PC-9 (cell line): ENCODE measurements around the gene ADGRD1. TPM values are rescaled to one million over a fixed set of nuclear protein-coding genes. Genes with fewer than 3 reads are reported as not detected.

Experiments
- BruUV-seq: library from RNA; stranded (reverse); fragments of 400-500 nt; replicated peaks from 2 replicates; lab custom pipeline; 2021; lab: Mats Ljungman, UMichigan
- CTCF ChIA-PET: fragments of 300-600 bp; sonication (Branson Sonifier 250); formaldehyde crosslinking; loops from one replicate; lab custom pipeline; 2022; ENCODE audit warnings: antibody characterized with exemption; lab: Charles Lee
- POLR2A ChIA-PET: fragments of 300-600 bp; sonication (Branson Sonifier 250); formaldehyde crosslinking; loops from one replicate; lab custom pipeline; 2022; ENCODE audit warnings: antibody characterized with exemption; ENCODE audit not compliant: unreplicated experiment; lab: Charles Lee
- DNase-seq, 2 experiments: peaks; one replicate each; pipeline versions ENCODE4 v3.0.0 to v3.0.0-alpha.2; 2015 to 2022; ENCODE audit warnings: mixed read lengths in 1 of 2
- H2AFZ ChIP-seq: fragments of 200-600 bp; sonication (generic); 2 replicates; pipeline ENCODE4 v1.8.1; 2017; ENCODE audit warnings: antibody characterized with exemption
- H3F3A ChIP-seq: fragments of 200-600 bp; sonication (generic); 2 replicates; pipeline ENCODE4 v1.8.1; 2017; ENCODE audit warnings: antibody characterized with exemption, mild to moderate bottlenecking, low read depth; ENCODE audit not compliant: insufficient read depth
- H3K27ac ChIP-seq: fragments of 200-600 bp; sonication (generic); 2 replicates; pipeline ENCODE4 v1.6.1; 2016; ENCODE audit warnings: mixed run types
- H3K27me3 ChIP-seq: fragments of 200-600 bp; sonication (generic); 2 replicates; pipeline ENCODE4 v1.6.1; 2016; ENCODE audit warnings: low read depth, mixed run types; ENCODE audit not compliant: insufficient read depth
- H3K36me3 ChIP-seq: fragments of 200-600 bp; sonication (generic); 2 replicates; pipeline ENCODE4 v1.6.1; 2016; ENCODE audit warnings: low read depth, mixed run types
- H3K4me1 ChIP-seq: fragments of 200-600 bp; sonication (generic); replicated peaks from 2 replicates; pipeline ENCODE4 v1.6.1; 2016; ENCODE audit warnings: mixed run types; ENCODE audit not compliant: insufficient read depth
- H3K4me2 ChIP-seq: fragments of 200-600 bp; sonication (generic); 2 replicates; pipeline ENCODE4 v1.6.1; 2017; ENCODE audit warnings: mixed run types
- H3K4me3 ChIP-seq: fragments of 200-600 bp; sonication (generic); 2 replicates; pipeline ENCODE4 v1.6.1; 2016; ENCODE audit warnings: mixed run types
- H3K79me2 ChIP-seq: fragments of 200-600 bp; sonication (generic); 2 replicates; pipeline ENCODE4 v1.6.1; 2017; ENCODE audit warnings: low read depth, mixed run types
- H3K9me2 ChIP-seq: fragments of 200-600 bp; sonication (generic); 2 replicates; pipeline ENCODE4 v1.8.1; 2017; ENCODE audit warnings: mild to moderate bottlenecking; ENCODE audit not compliant: insufficient read depth
- H3K9me3 ChIP-seq: fragments of 200-600 bp; sonication (generic); 2 replicates; pipeline ENCODE4 v1.8.1; 2016; ENCODE audit warnings: low read depth; ENCODE audit not compliant: insufficient read depth
- H4K20me1 ChIP-seq: fragments of 200-600 bp; sonication (generic); 2 replicates; pipeline ENCODE4 v1.8.1; 2017; ENCODE audit not compliant: insufficient read depth
- EZH2 ChIP-seq: fragments of 200-600 bp; sonication (generic); IDR thresholded peaks from 2 replicates; pipeline ENCODE4 v1.8.0; 2017; ENCODE audit warnings: antibody characterized with exemption, low read depth
- intact Hi-C: fragments of 100-400 bp; cut with micrococcal nuclease; formaldehyde crosslinking; loops from one replicate; pipeline ENCODE4 v1.10.0; 2022; ENCODE audit not compliant: unreplicated experiment
- total RNA-seq: library from RNA; stranded (reverse); gene quantifications from 2 replicates; pipeline ENCODE4 v1.2.3, GENCODE V29; 2021
- TF ChIP-seq, protein P1 (sequence below): fragments of 200-600 bp; sonication (generic); conservative IDR thresholded peaks from 2 replicates; pipeline ENCODE4 v1.6.1; 2017; ENCODE audit warnings: mixed run types, antibody characterized with exemption, mild to moderate bottlenecking, moderate library complexity

The ADGRD1 gene
- total RNA-seq, 1 experiment from 2014 or later: not detected

DNA sequence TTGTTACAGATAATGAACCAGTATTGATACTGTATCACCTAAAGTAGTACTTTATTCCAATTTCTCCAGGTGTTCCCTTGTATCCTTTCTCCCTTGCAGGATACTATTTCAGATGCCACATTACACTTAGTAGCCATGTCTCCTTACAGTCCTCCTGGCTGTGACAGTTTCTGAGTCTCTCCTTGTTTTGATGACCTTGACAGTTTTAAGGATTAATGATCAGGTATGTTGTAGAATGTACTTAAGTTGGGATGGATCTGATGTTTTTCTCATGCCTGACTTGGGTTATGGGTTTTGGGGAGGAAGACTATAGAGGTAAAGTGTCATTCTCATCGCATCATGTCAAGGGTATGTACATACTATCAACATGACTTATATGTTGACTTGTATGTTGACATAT, 193.6 kb downstream of the ADGRD1 start:
- ChIA-PET CTCF (no interaction called here), POLR2A (interaction anchor here (0.7 kb wide), 1 partner anchor 808 kb away, joined by 3 read pairs; no protein-coding TSS in a partner anchor)
- Histone ChIP-seq H2AFZ (no peak overlapping the region), H3K36me3 (no peaks in the 10 kb centered on the region), H3K27me3 (peaks cover 23% of the 10 kb centered on the region), H4K20me1 (no peaks in the 10 kb centered on the region), H3K79me2 (no peaks in the 10 kb centered on the region), H3K9me2 (no peaks in the 10 kb centered on the region), H3K4me2 (no peak overlapping the region), H3K9me3 (no peaks in the 10 kb centered on the region), H3K4me3 (no peak overlapping the region), H3K4me1 (no peaks in the 10 kb centered on the region), H3K27ac (no peak overlapping the region), H3F3A (no peaks in the 10 kb centered on the region)
- TF ChIP-seq EZH2: no peak
- TF ChIP-seq, protein P1, sequence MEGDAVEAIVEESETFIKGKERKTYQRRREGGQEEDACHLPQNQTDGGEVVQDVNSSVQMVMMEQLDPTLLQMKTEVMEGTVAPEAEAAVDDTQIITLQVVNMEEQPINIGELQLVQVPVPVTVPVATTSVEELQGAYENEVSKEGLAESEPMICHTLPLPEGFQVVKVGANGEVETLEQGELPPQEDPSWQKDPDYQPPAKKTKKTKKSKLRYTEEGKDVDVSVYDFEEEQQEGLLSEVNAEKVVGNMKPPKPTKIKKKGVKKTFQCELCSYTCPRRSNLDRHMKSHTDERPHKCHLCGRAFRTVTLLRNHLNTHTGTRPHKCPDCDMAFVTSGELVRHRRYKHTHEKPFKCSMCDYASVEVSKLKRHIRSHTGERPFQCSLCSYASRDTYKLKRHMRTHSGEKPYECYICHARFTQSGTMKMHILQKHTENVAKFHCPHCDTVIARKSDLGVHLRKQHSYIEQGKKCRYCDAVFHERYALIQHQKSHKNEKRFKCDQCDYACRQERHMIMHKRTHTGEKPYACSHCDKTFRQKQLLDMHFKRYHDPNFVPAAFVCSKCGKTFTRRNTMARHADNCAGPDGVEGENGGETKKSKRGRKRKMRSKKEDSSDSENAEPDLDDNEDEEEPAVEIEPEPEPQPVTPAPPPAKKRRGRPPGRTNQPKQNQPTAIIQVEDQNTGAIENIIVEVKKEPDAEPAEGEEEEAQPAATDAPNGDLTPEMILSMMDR: no peak
- DNase-seq: no peak
- intact Hi-C loops: no loop called here
- no TSS peak for BruUV-seq

DNA sequence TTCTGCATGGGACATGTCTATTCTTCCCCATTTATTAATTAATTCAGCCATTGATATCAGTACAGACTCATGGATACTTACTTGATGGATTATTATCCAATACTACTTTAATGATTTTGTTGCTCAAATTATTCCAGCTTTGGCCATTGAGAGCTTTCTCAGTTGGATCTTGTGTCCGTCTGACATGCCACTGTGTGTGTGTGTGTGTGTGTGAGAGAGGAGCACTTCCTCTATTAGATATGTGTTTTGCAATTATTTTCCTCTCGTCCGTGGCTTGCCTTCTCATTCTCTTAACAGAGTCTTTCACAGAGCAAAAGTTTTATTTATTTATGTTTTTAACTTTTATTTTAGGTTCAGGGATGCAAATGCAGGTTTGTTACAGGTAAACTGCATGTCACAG, 194.2 kb downstream of the ADGRD1 start:
- no TSS peak for BruUV-seq
- intact Hi-C loops: no loop called here
- no peaks in the 10 kb centered on the region for H3K9me2 ChIP-seq

DNA sequence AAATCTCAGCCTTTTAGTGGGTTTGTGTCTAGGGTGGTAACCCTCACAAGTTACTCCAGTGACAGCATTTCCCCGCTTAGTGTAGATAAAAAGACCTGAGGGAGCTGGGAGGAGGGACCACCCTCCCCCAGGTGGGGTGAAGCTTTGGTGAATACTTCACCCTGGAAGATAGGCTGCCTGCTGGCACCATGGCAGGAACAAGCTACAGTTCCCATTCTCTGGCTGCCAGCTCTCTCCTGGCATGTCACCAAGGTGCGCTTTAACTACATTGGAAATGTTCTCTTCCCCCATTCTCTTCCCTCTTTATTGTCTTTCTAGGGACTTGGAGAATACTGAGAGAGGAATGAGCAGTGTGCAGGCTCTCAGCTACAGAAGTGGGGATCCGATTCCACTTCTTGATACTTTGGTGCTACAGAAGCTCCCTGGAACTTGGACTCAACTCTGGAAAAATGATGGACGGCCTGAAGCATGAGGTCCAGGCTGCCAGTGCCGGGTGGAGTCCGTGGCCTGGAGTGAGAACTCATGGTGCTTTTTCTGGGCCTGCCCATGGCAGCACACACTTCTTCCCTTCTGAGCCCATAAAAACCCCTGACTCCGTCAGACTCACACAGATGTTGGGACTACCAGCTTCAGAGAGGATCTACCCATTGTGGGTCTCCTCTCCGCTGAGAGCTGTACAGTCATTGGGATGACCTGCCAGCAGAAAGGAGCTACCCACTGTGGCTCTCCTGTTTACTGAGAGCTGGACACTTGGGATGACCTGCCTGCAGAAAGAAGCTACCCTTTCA, 198.0 kb downstream of the ADGRD1 start:
- no peaks in the 10 kb centered on the region for H3K9me2 ChIP-seq
- ChIA-PET POLR2A (no interaction called here), CTCF (no interaction called here)
- no peak overlapping the region for H3K27ac ChIP-seq
- DNase-seq: no peak
- no peaks in the 10 kb centered on the region for H4K20me1 ChIP-seq
- no peaks in the 10 kb centered on the region for H3K79me2 ChIP-seq
- no peaks in the 10 kb centered on the region for H3K4me1 ChIP-seq
- H3K9me3 ChIP-seq: no peaks in the 10 kb centered on the region
- H3K36me3 ChIP-seq: no peaks in the 10 kb centered on the region
- no peaks in the 10 kb centered on the region for H3F3A ChIP-seq
- TF ChIP-seq EZH2: no peak
- intact Hi-C loops: no loop called here
- no peak overlapping the region for H3K4me2 ChIP-seq
- no peak overlapping the region for H2AFZ ChIP-seq
- peaks cover 34% of the 10 kb centered on the region for H3K27me3 ChIP-seq
- no peak overlapping the region for H3K4me3 ChIP-seq
- no TSS peak for BruUV-seq

More for the DNA sequence above, 194.2 kb downstream of the ADGRD1 start:
- Histone ChIP-seq H4K20me1 (no peaks in the 10 kb centered on the region), H3K4me3 (no peak overlapping the region), H3K79me2 (no peaks in the 10 kb centered on the region), H2AFZ (no peak overlapping the region), H3K4me2 (no peak overlapping the region), H3K4me1 (no peaks in the 10 kb centered on the region), H3F3A (no peaks in the 10 kb centered on the region), H3K27ac (no peak overlapping the region), H3K27me3 (peaks cover 24% of the 10 kb centered on the region), H3K36me3 (no peaks in the 10 kb centered on the region), H3K9me3 (no peaks in the 10 kb centered on the region)
- ChIA-PET POLR2A (no interaction called here), CTCF (no interaction called here)
- no peak for DNase-seq
- no peak for TF ChIP-seq EZH2
- TF ChIP-seq, protein P1: no peak
